Lower lobe of right lung (tissue), 2 donors: ENCODE results near the gene CKMT2. TPM values are rescaled to one million over a fixed set of nuclear protein-coding genes. Genes with fewer than 3 reads are reported as not detected.
"Not testable (repeated sequence)": the region's sequence is repeated elsewhere in the genome, so short reads cannot be mapped to it uniquely, and the experiment has no call there.

Source experiments
- ATAC-seq, 2 donors: fragments of 200-7000 bp; cut with Tn5 transposase; one replicate each; pipeline ENCODE4 v1.9.1; 2020 to 2022; ENCODE audit warnings: mild to moderate bottlenecking in 2 of 2, moderate library complexity in 2 of 2
- DNase-seq: peaks from one replicate; pipeline ENCODE4 v3.0.0-alpha.2; 2020
- H3K27ac ChIP-seq: fragments of 200-600 bp; one replicate; pipeline ENCODE4 v1.8.0; 2022
- H3K27me3 ChIP-seq: fragments of 200-600 bp; one replicate; pipeline ENCODE4 v1.8.0; 2022; ENCODE audit warnings: low read depth
- H3K36me3 ChIP-seq: fragments of 200-600 bp; one replicate; pipeline ENCODE4 v1.8.0; 2022; ENCODE audit warnings: mild to moderate bottlenecking
- H3K4me1 ChIP-seq: fragments of 200-600 bp; one replicate; pipeline ENCODE4 v1.8.0; 2022
- H3K4me3 ChIP-seq: fragments of 200-600 bp; one replicate; pipeline ENCODE4 v1.8.0; 2022; ENCODE audit warnings: mild to moderate bottlenecking
- H3K9me3 ChIP-seq: fragments of 200-600 bp; one replicate; pipeline ENCODE4 v1.8.0; 2022
- CTCF ChIP-seq: fragments of 200-600 bp; IDR thresholded peaks from one replicate; pipeline ENCODE4 v1.8.0; 2022; ENCODE audit warnings: antibody characterized with exemption, mild to moderate bottlenecking
- intact Hi-C: fragments of 100-400 bp; cut with DNase I; formaldehyde crosslinking; loops from one replicate; pipeline ENCODE4 v1.11.0; 2022
- total RNA-seq: library from RNA; stranded (reverse); fragmentation: NEBNext Ultra II Directional; extraction: Animal tissue kit (Norgen Biotek cat#: 25700); gene quantifications from one replicate; pipeline ENCODE4 v1.2.1, GENCODE V29; 2021
- donor health status: DM: no; HTN: yes; CAD: no; lungs with severe emphysema.

Gene CKMT2
- total RNA-seq, 1 donor from 2014 or later, result 1.4 TPM

GRCh38 chr5:81283976-81284375 is 50.9 kb downstream of the CKMT2 start:
- Histone ChIP-seq H3K4me1 (no peaks in the 10 kb centered on the region), H3K27ac (no peak overlapping the region), H3K36me3 (no peaks in the 10 kb centered on the region), H3K27me3 (no peaks in the 10 kb centered on the region), H3K9me3 (no peaks in the 10 kb centered on the region), H3K4me3 (no peak overlapping the region)
- intact Hi-C loops, result no loop called here
- no peak for TF ChIP-seq CTCF
- ATAC-seq (no peak), DNase-seq (no peak)

GRCh38 chr5:81286059-81286617 is 53.0 kb downstream of the CKMT2 start:
- no peaks in the 10 kb centered on the region for H3K27me3 ChIP-seq
- no peaks in the 10 kb centered on the region for H3K36me3 ChIP-seq
- no peak overlapping the region for H3K27ac ChIP-seq
- H3K4me1 ChIP-seq, result no peaks in the 10 kb centered on the region
- no peaks in the 10 kb centered on the region for H3K9me3 ChIP-seq
- intact Hi-C loops, result no loop called here
- DNase-seq (no peak), ATAC-seq (no peak)
- no peak overlapping the region for H3K4me3 ChIP-seq
- TF ChIP-seq CTCF, result no peak

- peaks cover 13% of the 10 kb centered on the region for H3K9me3 ChIP-seq
- no peak for ATAC-seq
- intact Hi-C loops, result no loop called here
- no peak for DNase-seq
- H3K36me3 ChIP-seq, result no peaks in the 10 kb centered on the region
- H3K4me1 ChIP-seq, result no peaks in the 10 kb centered on the region
- H3K27ac ChIP-seq, result no peak overlapping the region
- H3K27me3 ChIP-seq, result no peaks in the 10 kb centered on the region
- H3K4me3 ChIP-seq, result no peak overlapping the region
- no peak for TF ChIP-seq CTCF
Observed at GRCh38 chr5:81288021-81288433, 54.9 kb downstream of the CKMT2 start.

- Histone ChIP-seq H3K27me3 (no peaks in the 10 kb centered on the region), H3K4me3 (no peak overlapping the region), H3K4me1 (no peaks in the 10 kb centered on the region), H3K36me3 (no peaks in the 10 kb centered on the region), H3K27ac (no peak overlapping the region), H3K9me3 (peaks cover 20% of the 10 kb centered on the region)
- intact Hi-C loops, result loop anchor here (5.0 kb wide), 1 partner anchor 58 kb away; the partner anchor contains the start of gene CKMT2
- DNase-seq (no peak), ATAC-seq (no peak)
- TF ChIP-seq CTCF, result no peak
Observed at GRCh38 chr5:81290146-81290545, 57.0 kb downstream of the CKMT2 start.

- H3K36me3 ChIP-seq, result no peaks in the 10 kb centered on the region
- H3K4me3 ChIP-seq, result no peak overlapping the region
- peaks cover 20% of the 10 kb centered on the region for H3K9me3 ChIP-seq
- no peaks in the 10 kb centered on the region for H3K27me3 ChIP-seq
- DNase-seq (no peak), ATAC-seq (no peak)
- no peaks in the 10 kb centered on the region for H3K4me1 ChIP-seq
- no peak for TF ChIP-seq CTCF
- H3K27ac ChIP-seq, result no peak overlapping the region
- intact Hi-C loops, result loop anchor here (5.0 kb wide), 1 partner anchor 60 kb away; the partner anchor contains the start of gene CKMT2
Observed at GRCh38 chr5:81292130-81292529, 59.0 kb downstream of the CKMT2 start.

GRCh38 chr5:81294021-81294420 is 60.9 kb downstream of the CKMT2 start:
- not testable (repeated sequence) for H3K27me3 ChIP-seq, DNase-seq, H3K27ac ChIP-seq, H3K4me1 ChIP-seq, H3K4me3 ChIP-seq, H3K36me3 ChIP-seq, ATAC-seq
- intact Hi-C loops, result loop anchor here (5.0 kb wide), 1 partner anchor 62 kb away; the partner anchor contains the start of gene CKMT2
- H3K9me3 ChIP-seq, result peaks cover 20% of the 10 kb centered on the region
